AG09309 (cell line): ENCODE data around the gene DMGDH.
A peak's percentile ranks its signal among the peaks of the same experiment; 100 is the strongest.

Source experiments
- DNase-seq: peaks from one replicate; pipeline ENCODE4 v3.0.0-alpha.2; 2010; ENCODE audit warnings: low read depth
- H3K4me3 ChIP-seq: 2 replicates; pipeline ENCODE4 v1.5.1; 2011; ENCODE audit warnings: mild to moderate bottlenecking, low read depth, low read length, moderate library complexity; ENCODE audit not compliant: control insufficient read depth
- TF ChIP-seq, protein P1 (sequence below): IDR thresholded peaks from 2 replicates; pipeline ENCODE4 v1.5.1; 2011; ENCODE audit warnings: mild to moderate bottlenecking, low read depth, low read length, inconsistent platforms; ENCODE audit not compliant: insufficient read depth, control insufficient read depth; ENCODE audit errors: missing control alignments

DMGDH gene

DNA sequence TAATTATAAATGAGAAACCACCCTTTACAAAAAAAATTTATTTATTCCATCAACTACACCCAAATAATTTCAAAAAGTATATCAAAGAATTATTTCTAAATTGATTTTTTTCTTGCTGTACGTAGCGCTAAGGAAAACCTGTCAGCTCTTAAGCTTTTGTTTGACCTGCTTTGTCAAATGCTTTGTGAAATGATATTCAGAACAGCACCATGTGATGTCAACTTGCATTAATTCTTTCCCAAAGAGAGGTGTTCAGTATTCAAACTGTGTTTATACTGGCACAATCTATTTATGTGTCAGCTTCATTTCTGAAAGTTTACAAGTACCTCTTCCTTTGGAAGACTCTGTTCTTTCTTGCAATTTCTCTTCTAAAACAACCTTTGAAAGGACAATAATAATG, 72.4 kb downstream of the DMGDH start:
- TF ChIP-seq, protein P1, sequence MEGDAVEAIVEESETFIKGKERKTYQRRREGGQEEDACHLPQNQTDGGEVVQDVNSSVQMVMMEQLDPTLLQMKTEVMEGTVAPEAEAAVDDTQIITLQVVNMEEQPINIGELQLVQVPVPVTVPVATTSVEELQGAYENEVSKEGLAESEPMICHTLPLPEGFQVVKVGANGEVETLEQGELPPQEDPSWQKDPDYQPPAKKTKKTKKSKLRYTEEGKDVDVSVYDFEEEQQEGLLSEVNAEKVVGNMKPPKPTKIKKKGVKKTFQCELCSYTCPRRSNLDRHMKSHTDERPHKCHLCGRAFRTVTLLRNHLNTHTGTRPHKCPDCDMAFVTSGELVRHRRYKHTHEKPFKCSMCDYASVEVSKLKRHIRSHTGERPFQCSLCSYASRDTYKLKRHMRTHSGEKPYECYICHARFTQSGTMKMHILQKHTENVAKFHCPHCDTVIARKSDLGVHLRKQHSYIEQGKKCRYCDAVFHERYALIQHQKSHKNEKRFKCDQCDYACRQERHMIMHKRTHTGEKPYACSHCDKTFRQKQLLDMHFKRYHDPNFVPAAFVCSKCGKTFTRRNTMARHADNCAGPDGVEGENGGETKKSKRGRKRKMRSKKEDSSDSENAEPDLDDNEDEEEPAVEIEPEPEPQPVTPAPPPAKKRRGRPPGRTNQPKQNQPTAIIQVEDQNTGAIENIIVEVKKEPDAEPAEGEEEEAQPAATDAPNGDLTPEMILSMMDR: no peak
- DNase-seq: no peak
- H3K4me3 ChIP-seq: no peak overlapping the region

DNA sequence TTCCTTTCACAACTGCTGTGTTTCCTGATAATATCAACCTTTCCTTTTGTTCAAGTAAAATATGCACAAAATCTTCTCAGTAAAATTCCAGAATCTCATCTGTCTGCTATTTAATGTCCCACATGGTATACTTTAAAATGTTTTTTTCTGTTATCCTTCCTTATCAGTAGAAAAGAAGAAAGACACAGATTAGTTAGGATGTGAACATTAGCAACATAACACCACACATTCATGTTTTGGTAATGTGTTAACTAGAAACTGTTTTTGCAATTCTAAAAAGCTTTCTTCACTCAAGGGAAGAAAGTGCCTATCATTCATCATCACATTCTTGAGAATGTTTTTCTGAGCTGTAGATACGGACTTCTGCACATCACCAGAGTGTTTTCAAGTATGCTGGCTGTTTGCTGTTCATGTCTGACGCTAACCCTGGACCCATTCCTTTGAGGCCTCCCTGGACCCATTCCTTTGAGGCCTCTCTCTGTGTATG, 73.9 kb downstream of the DMGDH start:
- TF ChIP-seq, protein P1: no peak
- no peak overlapping the region for H3K4me3 ChIP-seq
- DNase-seq: no peak

DNA sequence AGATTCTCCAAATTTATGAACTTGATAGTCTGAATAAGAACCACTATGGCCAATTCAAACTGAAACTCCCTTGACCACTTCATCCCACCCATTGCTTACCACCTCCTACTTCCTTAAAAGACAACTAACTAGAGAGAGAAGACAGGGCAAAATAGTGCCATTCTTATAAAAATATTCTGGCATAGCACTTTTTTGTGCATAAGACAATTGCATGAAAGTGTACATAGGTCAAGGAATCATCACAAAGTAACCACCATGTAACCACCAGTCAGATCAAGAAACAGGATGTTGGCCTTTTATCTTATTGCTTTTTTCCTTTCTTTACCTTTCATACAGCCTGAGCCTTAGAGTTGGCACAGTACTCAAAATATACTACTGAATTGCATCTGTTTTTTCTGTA, 76.3 kb downstream of the DMGDH start:
- TF ChIP-seq, protein P1: no peak
- no peak overlapping the region for H3K4me3 ChIP-seq
- no peak for DNase-seq

DNA sequence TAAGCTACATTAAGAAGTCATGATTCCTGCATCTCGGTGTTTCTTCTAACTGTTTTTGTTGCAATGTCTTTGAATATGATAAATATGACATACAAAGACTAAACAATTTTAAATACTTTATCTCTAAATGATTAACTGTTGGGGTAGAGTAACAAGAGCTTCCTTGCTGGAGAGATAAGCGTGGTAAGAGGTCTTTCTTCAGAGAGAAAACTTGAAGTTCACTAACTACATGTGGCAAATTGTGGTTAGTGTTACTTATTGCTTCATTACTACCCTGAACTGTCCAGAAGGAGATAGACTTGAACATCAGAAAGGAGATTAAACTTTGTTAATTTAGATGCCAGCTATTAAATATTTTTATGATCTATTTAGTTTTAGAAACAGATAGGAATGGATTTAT, 77.3 kb downstream of the DMGDH start:
- no peak overlapping the region for H3K4me3 ChIP-seq
- TF ChIP-seq, protein P1: no peak
- no peak for DNase-seq

DNA sequence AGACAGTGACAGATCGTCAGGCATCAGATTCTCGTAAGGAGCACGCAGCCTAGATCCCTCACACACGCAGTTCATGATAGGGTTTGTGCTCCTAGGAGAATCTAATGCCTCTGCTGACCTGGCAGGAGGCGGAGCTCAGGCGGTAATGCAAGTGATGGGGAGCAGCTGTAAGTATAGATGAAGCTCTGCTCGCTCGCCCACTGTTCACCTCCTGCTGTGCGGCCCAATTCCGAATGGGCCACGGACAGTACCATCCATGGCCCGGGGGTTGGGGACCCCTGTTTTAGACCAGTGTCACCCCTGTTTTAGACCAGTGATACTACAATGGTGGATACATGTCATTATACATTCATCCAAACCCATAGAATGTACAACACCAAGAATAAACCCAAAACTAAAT, 80.4 kb downstream of the DMGDH start:
- TF ChIP-seq, protein P1: no peak
- no peak for DNase-seq
- no peak overlapping the region for H3K4me3 ChIP-seq

DNA sequence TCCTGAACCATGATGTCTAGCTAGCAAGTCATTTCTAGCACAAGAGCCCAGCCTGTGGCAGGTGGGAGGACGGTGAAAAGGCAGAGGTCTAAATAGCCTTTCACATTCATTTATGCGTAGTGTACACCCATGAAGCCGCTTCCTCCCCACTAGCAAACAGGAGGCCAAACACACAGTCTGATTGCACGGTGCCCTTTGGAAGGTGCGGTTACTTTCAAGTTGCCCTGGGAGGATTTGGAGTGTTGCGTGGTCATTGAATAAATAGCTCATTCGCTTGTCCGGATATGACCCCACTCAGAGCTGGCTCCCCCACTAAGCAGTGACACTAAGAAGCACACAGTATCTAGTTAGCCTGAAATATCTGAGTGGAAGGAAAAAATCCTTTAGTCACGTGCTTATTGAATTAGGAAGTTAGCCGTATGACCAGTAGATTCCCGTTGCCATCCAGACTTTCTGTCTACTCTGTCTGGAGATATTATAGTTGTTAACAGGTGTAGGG, 83.7 kb downstream of the DMGDH start:
- TF ChIP-seq, protein P1: no peak
- DNase-seq: no peak
- peak overlapping the region; percentile 69 for H3K4me3 ChIP-seq

DNA sequence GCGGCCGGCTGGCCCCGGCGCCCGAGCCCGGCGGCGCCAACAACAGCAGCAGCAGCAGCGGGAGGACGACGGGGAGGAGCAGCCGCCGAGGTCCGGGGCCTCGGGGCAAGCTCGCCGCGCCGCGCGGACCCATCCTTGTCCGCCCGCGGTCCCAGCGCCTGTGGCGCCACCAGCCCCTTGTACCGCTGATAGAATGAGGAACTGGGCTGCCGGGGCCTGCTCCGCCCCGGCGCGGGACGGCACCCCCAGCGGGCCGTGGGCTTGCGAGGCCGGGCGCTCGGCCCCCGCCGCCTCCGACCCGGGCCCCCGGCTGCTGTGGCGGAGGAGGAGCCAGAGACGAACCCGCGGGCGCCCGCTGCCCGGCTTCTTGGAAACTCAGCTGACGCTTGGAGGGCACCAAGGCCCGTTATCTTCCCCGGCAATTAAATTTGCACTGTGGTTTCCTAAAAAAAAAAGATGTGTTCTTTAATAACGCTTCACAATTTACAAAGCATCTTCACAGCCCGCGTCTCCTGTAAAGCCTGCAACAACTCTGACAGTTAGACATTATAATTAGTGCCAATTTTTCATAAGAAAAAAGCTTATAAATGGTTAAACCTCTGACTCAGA, 84.3 kb downstream of the DMGDH start, which contains the start of gene ARSB:
ARSB (minus strand) TSS at position 195 of the 609 bp plus-strand sequence; CDS start at position 133, 62 bp downstream.
- peak within 1 kb of the TSS; percentile 69 for H3K4me3 ChIP-seq
- TF ChIP-seq, protein P1: no peak
- DNase-seq: no peak
